Adrenal gland (tissue), 12 donors: ENCODE measurements around the gene MRPL11. TPM values are rescaled to one million over a fixed set of nuclear protein-coding genes. Genes with fewer than 3 reads are reported as not detected.
"Not testable (repeated sequence)": the region's sequence is repeated elsewhere in the genome, so short reads cannot be mapped to it uniquely, and the experiment has no call there.

Experiments
- DNase-seq, 7 donors: peaks; one replicate each; pipeline ENCODE4 v3.0.0-alpha.2; 2019 to 2020
- H3K27ac ChIP-seq, 5 donors: fragments of 200-600 bp; sonication (generic) in 4 of 5; 1 replicate in 3 of 5; 2 replicates in 2 of 5; pipeline versions ENCODE4 v1.5.1 to v1.8.0; 2016 to 2020; ENCODE audit warnings: mild to moderate bottlenecking in 1 of 5
- H3K27me3 ChIP-seq: fragments of 200-600 bp; 2 replicates; pipeline ENCODE4 v1.8.0; 2021
- H3K36me3 ChIP-seq, 2 donors: fragments of 200-600 bp; replicated peaks in 1 of 2; 1 replicate in 1 of 2; 2 replicates in 1 of 2; pipeline versions ENCODE4 v1.5.1 to v1.8.0; 2018 to 2022
- H3K4me1 ChIP-seq, 2 donors: fragments of 200-600 bp; replicated peaks in 1 of 2; 1 replicate in 1 of 2; 2 replicates in 1 of 2; pipeline versions ENCODE4 v1.5.1 to v1.8.0; 2018 to 2021
- H3K4me3 ChIP-seq, 4 donors: fragments of 200-600 bp; sonication (generic) in 3 of 4; one replicate each; pipeline ENCODE4 v1.5.1; 2016 to 2018
- H3K9me3 ChIP-seq, 3 donors: fragments of 200-600 bp; sonication (generic) in 1 of 3; replicated peaks in 1 of 3; 1 replicate in 2 of 3; 2 replicates in 1 of 3; pipeline versions ENCODE4 v1.5.1 to v1.8.0; 2016 to 2021
- CTCF ChIP-seq, 6 experiments: fragments of 450-650 bp in 4 of 6; fragments of 200-600 bp in 2 of 6; sonication (generic) in 1 of 6; IDR thresholded peaks; 1 replicate in 5 of 6; 2 replicates in 1 of 6; pipeline versions ENCODE4 v1.5.1 to v1.8.0; 2016 to 2021; ENCODE audit warnings: antibody characterized with exemption in 6 of 6, mild to moderate bottlenecking in 2 of 6, moderate library complexity in 1 of 6
- POLR2A ChIP-seq, 2 donors: fragments of 450-650 bp; IDR thresholded peaks; one replicate each; pipeline ENCODE4 v1.6.1; 2017; ENCODE audit warnings: antibody characterized with exemption in 2 of 2, mild to moderate bottlenecking in 2 of 2, moderate library complexity in 1 of 2
- WGBS, 4 donors: extraction: QIAGEN DNeasy Blood & Tissue Kit in 2 of 4; methylation state at CpG; one replicate each; pipeline versions ENCODE4 v1.1.5 to v1.1.7; 2013 to 2017; 5-methylcytosine and 5-hydroxymethylcytosine counted together
- intact Hi-C, 2 donors: fragments of 100-400 bp; cut with DNase I; formaldehyde crosslinking; loops; one replicate each; pipeline versions ENCODE4 v1.14.1 to v1.15.0; 2022 to 2023
- polyA plus RNA-seq, 3 donors: library from polyadenylated mRNA; stranded (reverse); fragments of 200-250 nt in 2 of 3; fragments of 350-450 nt in 1 of 3; fragmentation: Illumina TruSeq in 1 of 3; extraction: RNeasy Lipid Tissue Mini Kit (QIAGEN cat#74804) in 1 of 3; gene quantifications; one replicate each; pipeline ENCODE4 v1.2.3, GENCODE V29; 2013 to 2014
- total RNA-seq, 9 donors: library from RNA; depleted of rRNA in 4 of 9; stranded (reverse); fragments of >200 nt in 4 of 9; fragments of 120-200 nt in 1 of 9; fragmentation: NEBNext Ultra II Directional in 1 of 9; extraction: Animal tissue kit (Norgen Biotek cat#: 25700) in 1 of 9; gene quantifications; one replicate each; pipeline versions ENCODE4 v1.1.0 to v1.2.4, GENCODE V29; 2013 to 2023
- donor health status: healthy with polysubstance abuse.
- donor health status: Bipolar disorder and iron deficiency.
- donor health status: DM: yes; HTN: yes; CAD: no.
- donor health status: DM: no; HTN: no; CAD: no.
- donor health status: DM: no; HTN: no; CAD: no.
- donor health status: DM: yes; HTN: yes; CAD: no.

The MRPL11 gene
- total and polyA plus RNA-seq, 12 donors: 22.3 to 53.8 (median 32.7) TPM

- Histone ChIP-seq H3K36me3 (no peaks in the 10 kb centered on the region), H3K4me1 (peaks cover 7 to 10% of the 10 kb centered on the region in 2 donors), H3K27ac (no peak overlapping the region), H3K9me3 (no peaks in the 10 kb centered on the region), H3K27me3 (no peaks in the 10 kb centered on the region), H3K4me3 (no peak overlapping the region)
- intact Hi-C loops: no loop called here
- TF ChIP-seq CTCF (IDR thresholded peaks at IDR 0.05) (no peak), POLR2A (IDR thresholded peaks at IDR 0.05) (no peak)
- 79 to 100% (median 100%) methylated on average over 1 of the region's 1 CpG for WGBS, 4 donors
- no peak for DNase-seq
Measured at GRCh38 chr11:66464916-66465315, 26.3 kb upstream of the MRPL11 start.

GRCh38 chr11:66464116-66464515, 25.5 kb upstream of the MRPL11 start:
- H3K27ac ChIP-seq, H3K9me3 ChIP-seq, DNase-seq, H3K4me3 ChIP-seq, intact Hi-C loops, H3K27me3 ChIP-seq, H3K36me3 ChIP-seq: not testable (repeated sequence)
- WGBS, 4 donors: 86 to 93% (median 91%) methylated on average over 5 of the region's 5 CpGs
- peaks cover 7 to 10% of the 10 kb centered on the region in 2 donors for H3K4me1 ChIP-seq

- 81 to 95% (median 92%) methylated on average over 3 of the region's 3 CpGs for WGBS, 4 donors
- DNase-seq: no peak
- Histone ChIP-seq H3K4me1 (peaks cover 7% of the 10 kb centered on the region in 2 donors), H3K27me3 (no peaks in the 10 kb centered on the region), H3K36me3 (no peaks in the 10 kb centered on the region), H3K4me3 (no peak overlapping the region), H3K9me3 (no peaks in the 10 kb centered on the region), H3K27ac (no peak overlapping the region)
- TF ChIP-seq POLR2A (IDR thresholded peaks at IDR 0.05): no peak
- no peak for TF ChIP-seq CTCF (IDR thresholded peaks at IDR 0.05)
- intact Hi-C loops: no loop called here
Measured at GRCh38 chr11:66462911-66463310, 24.3 kb upstream of the MRPL11 start.

GRCh38 chr11:66462010-66462409, 23.4 kb upstream of the MRPL11 start:
- Histone ChIP-seq H3K27me3 (no peaks in the 10 kb centered on the region), H3K36me3 (no peaks in the 10 kb centered on the region), H3K4me1 (no peaks in the 10 kb centered on the region), H3K4me3 (no peak overlapping the region), H3K27ac (no peak overlapping the region), H3K9me3 (no peaks in the 10 kb centered on the region)
- DNase-seq: no peak
- intact Hi-C loops: no loop called here
- no peak for TF ChIP-seq POLR2A (IDR thresholded peaks at IDR 0.05)
- TF ChIP-seq CTCF (IDR thresholded peaks at IDR 0.05): no peak

- H3K9me3 ChIP-seq: no peaks in the 10 kb centered on the region
- intact Hi-C loops: no loop called here
- 53 to 82% (median 76%) methylated on average over 5 of the region's 5 CpGs for WGBS, 4 donors
- DNase-seq: no peak
- TF ChIP-seq POLR2A (IDR thresholded peaks at IDR 0.05) (no peak), CTCF (IDR thresholded peaks at IDR 0.05) (no peak)
- H3K4me3 ChIP-seq: no peak overlapping the region
- H3K27ac ChIP-seq: no peak overlapping the region
- no peaks in the 10 kb centered on the region for H3K27me3 ChIP-seq
- no peaks in the 10 kb centered on the region for H3K36me3 ChIP-seq
- no peaks in the 10 kb centered on the region for H3K4me1 ChIP-seq
Measured at GRCh38 chr11:66459138-66459778, 20.6 kb upstream of the MRPL11 start.
